ENCODE data around the gene ZNF445.
"Not testable (repeated sequence)": the region's sequence is repeated elsewhere in the genome, so short reads cannot be mapped to it uniquely, and the experiment has no call there.

DNA sequence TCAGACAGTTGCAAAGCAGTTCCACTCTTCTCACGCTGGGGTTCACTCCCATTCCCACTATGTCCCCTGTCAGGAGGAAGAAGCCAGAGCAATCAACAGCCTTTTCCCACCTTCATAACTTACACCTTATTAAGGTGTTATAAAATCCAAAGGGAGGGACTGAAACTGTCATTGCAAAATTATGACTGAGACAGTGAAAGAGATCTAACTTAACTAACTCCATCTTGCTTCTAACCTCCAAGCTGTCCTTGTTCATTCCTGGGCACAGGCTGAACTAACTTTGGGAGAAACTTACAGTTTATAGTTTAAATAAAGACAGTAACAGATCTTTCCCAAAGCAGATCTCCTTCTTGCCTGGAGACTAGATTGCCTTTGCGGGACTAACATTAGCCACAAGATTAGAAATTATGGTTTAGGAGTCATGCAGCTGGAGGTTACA lies 9.4 kb downstream of the ZNF445 start:
- TF ChIP-seq CTCF, POLR2A, EP300 (IDR thresholded peaks at IDR 0.05): not testable (repeated sequence)
